GM19438 (cell line): Measurements from ENCODE around the gene RTN4R.

ENCODE experiments used
- ATAC-seq: cut with Tn5 transposase; IDR thresholded peaks from one replicate; pipeline ENCODE4 v1.9.1; 2021; ENCODE audit warnings: low read depth; ENCODE audit not compliant: unreplicated experiment

The RTN4R gene

DNA sequence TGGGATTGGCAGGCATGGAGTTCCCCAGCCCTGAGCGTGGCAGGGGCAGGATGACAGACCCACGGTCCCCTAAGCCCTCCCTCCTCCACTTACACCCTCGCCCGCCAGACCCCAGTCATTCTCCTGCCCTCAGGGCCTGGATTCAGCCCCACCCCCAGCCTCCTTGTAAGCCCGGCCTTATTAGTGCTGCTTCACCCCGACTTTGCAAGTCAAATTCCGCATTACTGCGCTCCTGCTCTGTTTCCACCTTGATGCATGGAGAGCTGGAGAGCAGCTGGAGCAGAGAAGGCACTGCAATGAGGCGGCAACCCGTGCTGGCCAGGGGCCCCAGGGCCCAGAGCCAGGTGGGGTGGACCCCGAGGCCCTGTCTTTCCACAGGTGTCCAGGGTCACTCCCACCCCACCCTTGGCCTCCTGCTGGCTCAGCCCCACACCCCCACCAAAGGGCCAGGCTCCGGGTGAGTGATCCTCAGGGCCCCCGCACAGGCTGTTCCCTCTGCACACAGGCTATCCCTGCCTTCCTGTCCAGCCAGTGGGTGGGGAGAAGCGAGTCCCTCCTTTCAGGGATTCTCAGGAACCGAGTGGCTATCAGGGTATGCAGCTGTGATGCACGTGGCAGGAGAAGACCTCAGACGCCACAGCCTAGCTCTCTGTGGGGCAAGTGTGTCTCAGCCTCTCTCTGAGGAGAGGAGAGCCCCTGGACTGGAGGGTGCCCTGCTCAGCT, 36.4 kb downstream of the RTN4R start:
- ATAC-seq = no peak

GRCh38 chr22:20230777-20231420, 37.2 kb downstream of the RTN4R start:
- no peak for ATAC-seq

DNA sequence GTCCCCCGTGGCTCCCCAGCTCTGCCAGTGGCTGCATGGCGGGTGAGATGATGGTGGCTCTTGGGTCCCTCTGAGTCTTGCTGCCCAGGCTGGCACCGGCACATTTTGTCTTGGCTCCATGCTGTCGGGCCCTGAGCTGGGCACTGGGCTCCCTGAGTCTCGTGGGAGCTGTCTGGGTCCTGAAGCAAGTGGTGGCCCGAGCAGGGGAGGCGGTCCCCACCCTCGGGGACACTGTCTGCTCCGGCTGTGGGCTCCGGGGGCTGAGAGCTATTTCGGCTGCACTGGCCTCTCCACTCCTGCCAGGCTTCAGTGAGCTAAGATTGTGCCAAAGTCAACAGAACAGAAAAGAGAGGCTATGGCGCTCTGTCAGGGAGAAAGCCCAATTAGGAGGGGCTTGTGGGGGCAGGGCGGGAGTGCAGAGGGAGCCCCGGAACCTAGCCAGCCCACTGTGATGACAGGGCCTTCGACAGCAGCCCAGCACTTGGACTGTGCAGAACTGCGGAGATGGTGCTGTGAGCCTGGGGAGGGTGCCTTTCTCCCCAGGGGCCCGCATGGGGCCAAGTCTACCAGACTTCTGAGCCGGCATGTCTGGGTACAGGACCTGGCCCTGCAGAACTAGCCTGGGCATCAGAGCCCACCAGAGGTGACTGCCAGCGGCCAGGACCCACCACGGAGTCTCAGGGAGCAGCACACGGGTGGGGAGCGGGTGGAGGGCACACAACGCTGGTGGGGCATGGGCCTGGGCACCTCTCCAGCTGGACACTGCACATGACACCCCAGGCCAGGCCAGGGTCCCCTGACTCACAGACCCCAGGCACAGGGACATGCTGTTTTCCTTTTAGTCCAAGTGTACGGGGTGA, 38.0 kb downstream of the RTN4R start:
- no peak for ATAC-seq

DNA sequence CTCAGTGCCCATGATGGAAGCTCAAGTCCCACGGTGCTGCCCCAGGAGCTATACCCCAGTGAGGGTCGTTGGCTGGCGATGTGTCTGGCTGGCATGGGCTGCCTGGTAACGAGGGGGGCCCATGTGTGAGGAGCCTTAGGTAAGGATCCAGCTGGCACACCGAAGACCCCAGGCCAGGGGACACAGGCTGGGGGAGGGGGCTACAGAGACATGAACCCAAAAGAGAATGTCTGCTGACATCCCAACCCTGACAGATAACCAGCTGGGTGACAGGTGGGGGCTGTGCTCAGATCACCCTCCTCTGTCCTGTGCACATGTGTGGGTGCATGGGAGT, 39.2 kb downstream of the RTN4R start:
- no peak for ATAC-seq

- no peak for ATAC-seq
These were observed 39.8 kb downstream of the RTN4R start for GRCh38 chr22:20228055-20228938.

GRCh38 chr22:20227363-20227762, 40.8 kb downstream of the RTN4R start:
- no peak for ATAC-seq

DNA sequence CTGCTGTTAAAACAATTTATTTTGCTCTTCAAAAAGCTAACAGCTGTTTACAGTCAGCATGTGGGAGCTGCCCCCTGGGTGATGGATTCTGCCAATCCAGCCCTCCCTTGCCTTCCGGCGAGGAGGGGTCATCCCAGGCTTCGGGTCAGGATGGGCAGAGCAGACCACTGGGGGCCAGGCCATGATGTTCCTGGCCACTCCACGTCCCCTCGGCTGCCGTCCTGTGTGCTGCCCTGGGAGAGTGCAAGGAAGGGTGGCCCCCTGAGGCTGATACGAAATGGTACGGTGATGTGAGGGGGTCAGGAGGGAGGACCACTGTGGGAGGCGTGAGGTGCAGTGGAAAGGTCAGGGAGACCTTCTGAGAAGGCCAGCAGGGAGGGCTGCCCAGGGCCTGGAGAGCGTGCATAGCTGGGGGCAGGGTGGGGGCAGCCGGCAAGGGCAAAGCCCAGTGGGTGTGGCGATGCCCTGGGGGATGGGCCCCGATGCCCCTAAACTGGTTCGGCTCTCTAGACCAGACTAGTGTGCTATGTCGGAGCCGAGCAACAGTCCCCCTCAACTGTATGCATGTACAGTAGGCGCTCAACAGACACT, 41.3 kb downstream of the RTN4R start:
- ATAC-seq = no peak

GRCh38 chr22:20226077-20226716, 41.9 kb downstream of the RTN4R start:
- ATAC-seq = no peak

- no peak for ATAC-seq
These were observed 42.5 kb downstream of the RTN4R start for GRCh38 chr22:20225693-20225966.

GRCh38 chr22:20224917-20225692, 43.0 kb downstream of the RTN4R start:
- no peak for ATAC-seq

DNA sequence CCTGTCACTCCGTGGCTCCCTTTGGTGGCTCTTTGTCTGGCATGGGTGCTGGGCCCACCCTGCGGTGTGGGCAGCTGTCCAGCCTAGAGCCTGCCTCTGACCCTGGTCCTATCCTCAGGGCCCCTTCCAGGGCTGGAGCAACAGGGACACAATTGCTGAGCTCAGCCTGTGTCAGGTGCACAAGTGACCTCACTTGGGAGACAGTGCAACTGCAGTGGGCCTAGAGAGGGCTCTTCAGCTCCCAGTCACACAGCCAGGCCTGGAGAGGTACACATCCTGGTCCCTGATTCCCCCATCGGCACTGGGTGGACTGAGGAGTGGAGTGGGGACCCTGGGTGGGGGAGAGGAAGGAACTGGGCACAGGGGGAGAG, 43.9 kb downstream of the RTN4R start:
- no peak for ATAC-seq

DNA sequence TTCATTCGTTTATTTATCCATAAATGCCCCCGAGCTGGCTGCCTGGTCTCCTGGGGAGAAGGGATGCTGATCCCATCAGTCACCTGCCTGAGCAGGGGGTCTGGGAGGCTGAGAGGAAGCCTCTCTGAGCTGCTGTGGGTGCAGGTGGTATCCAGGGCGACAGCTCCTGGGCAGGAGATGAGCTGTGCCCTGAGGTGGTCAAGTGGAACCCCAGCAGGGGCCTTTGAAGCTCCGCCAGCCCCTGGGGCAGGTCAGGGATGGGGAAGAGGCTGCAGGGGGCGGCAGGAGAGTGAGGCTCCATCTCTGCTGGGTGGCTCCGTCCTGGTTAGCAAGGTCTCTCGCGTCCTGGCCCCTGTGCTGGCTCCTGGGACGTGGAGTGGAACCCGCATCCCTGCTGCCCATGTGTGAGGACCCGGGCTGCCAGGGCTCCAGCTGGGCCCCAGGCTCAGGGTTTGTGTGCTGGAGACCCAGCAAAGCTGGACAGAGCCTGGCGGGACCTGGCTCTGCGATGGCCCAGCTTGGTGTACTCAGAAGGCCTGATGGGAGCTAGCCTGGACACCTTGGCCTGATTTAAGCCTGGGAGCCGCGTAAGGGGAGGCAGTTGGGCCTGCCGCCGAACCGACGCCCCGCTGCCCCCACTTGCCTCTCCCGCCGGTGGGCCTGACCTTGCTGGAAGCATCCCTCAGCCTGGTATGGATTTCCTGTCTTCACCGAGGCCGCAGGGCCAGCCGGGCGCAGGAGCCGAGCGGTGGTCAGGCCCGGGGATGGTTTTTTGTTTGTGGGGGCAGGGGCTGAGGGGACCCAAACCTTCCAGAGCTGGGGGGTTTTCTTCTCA, 44.5 kb downstream of the RTN4R start:
- no peak for ATAC-seq

- ATAC-seq = no peak
These were observed 45.2 kb downstream of the RTN4R start for GRCh38 chr22:20222764-20223420.

DNA sequence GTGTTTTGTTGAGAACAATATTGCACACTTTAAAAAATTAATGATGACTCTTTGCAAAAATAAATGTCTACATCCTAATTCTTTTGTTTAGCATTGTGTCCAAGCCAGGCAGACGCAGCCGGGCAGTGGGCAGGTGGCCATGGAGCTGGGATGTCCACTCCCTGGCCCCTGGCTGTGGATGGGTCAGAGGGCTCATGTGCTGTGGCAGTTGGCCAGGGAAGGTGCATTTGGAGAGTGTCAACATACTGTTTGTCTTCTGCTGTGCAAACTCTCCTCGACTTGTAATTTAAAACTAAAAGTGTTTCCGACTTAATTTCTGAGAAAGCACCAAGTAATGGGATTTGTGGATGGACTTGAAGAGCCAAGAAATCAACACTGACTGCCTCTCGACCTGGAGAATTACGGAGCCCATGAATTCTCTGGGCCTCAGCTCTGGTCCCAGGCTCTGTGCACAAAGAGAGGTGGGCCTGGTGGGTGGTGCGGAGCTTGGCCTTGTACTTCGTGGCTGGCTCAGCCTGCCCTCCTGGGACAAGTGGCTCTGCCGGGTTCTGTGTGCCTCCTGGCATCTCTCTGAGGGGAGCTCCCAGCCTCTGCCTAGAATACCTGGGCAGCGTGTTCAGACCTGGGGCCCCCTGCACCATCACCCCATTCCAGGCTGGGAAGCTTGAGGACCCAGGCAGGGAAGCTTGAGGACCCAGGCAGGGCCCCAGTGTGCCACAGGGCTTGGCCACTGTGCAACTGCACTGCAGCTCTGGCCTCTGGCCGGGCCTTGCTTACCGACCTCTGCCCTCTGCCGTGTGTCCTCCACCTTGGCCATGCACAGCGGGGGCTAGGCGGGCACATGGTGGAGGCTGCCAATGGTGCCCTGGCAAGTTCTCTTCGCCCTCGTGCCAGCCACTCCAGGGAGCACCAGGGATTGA, 46.4 kb downstream of the RTN4R start:
- ATAC-seq = no peak

GRCh38 chr22:20220629-20221026, 47.5 kb downstream of the RTN4R start:
- no peak for ATAC-seq

GRCh38 chr22:20219667-20220628, 48.2 kb downstream of the RTN4R start:
- ATAC-seq = no peak
